ENCODE results near the gene B4GALNT3. TPM values are rescaled to one million over a fixed set of nuclear protein-coding genes. Genes with fewer than 3 reads are reported as not detected.

The B4GALNT3 gene
- total and polyA plus RNA-seq, 7 donors, result 0.21 to 4.0 (median 0.57) TPM

GRCh38 chr12:452667-453210 lies 7.0 kb upstream of the B4GALNT3 start:
- ATAC-seq (peak in 3 of 4 donors; percentile 33 to 65 (median 53)), DNase-seq (peak; percentile 22 to 69)
- intact Hi-C loops (cut with DNase I), result loop anchor here in 1 of 2 donors (5.0 kb wide), 1 partner anchor 50 kb away; no protein-coding TSS in a partner anchor
- Histone ChIP-seq H3K4me1 (no peaks in the 10 kb centered on the region), H3K9me3 (no peaks in the 10 kb centered on the region), H3K27ac (no peak overlapping the region), H3K27me3 (ENCODE audit: insufficient read depth in 3 of 3, low read length in 2 of 3) (no peaks in the 10 kb centered on the region), H3K36me3 (ENCODE audit: insufficient read depth in 1 of 2, low read depth in 1 of 2) (no peaks in the 10 kb centered on the region), H3K4me3 (no peak overlapping the region)
- no peak for TF ChIP-seq CTCF (IDR thresholded peaks at IDR 0.05)
- 50 to 70% (median 62%) methylated on average over 14 to 16 of the region's 25 CpGs for WGBS, 3 donors

GRCh38 chr12:454833-455232 lies 4.9 kb upstream of the B4GALNT3 start:
- Histone ChIP-seq H3K4me1 (peaks cover 5% of the 10 kb centered on the region), H3K36me3 (ENCODE audit: insufficient read depth in 1 of 2, low read depth in 1 of 2) (no peaks in the 10 kb centered on the region), H3K4me3 (no peak overlapping the region), H3K9me3 (no peaks in the 10 kb centered on the region), H3K27ac (no peak overlapping the region), H3K27me3 (ENCODE audit: insufficient read depth in 3 of 3, low read length in 2 of 3) (peaks cover 0 to 13% (median 6%) of the 10 kb centered on the region in 3 donors)
- no peak for DNase-seq
- intact Hi-C loops (cut with DNase I), result loop anchor here in 1 of 2 donors (2.0 to 5.0 kb wide), 2 partner anchors 47 to 90 kb away; no protein-coding TSS in a partner anchor
- ATAC-seq, result no peak
- no peak for TF ChIP-seq CTCF (IDR thresholded peaks at IDR 0.05)
- 49 to 74% (median 52%) methylated on average over 1 of the region's 1 CpG for WGBS, 3 donors

- intact Hi-C loops (cut with DNase I), result loop anchor here in 1 of 2 donors (2.0 kb wide), 1 partner anchor 89 kb away; no protein-coding TSS in a partner anchor
- H3K4me3 ChIP-seq, result no peak overlapping the region
- ATAC-seq, result no peak
- no peaks in the 10 kb centered on the region for H3K9me3 ChIP-seq
- peaks cover 5% of the 10 kb centered on the region for H3K4me1 ChIP-seq
- no peak overlapping the region for H3K27ac ChIP-seq
- peaks cover 0 to 17% (median 6%) of the 10 kb centered on the region in 3 donors for H3K27me3 ChIP-seq (ENCODE audit: insufficient read depth in 3 of 3, low read length in 2 of 3)
- no peaks in the 10 kb centered on the region for H3K36me3 ChIP-seq (ENCODE audit: insufficient read depth in 1 of 2, low read depth in 1 of 2)
- 58 to 72% (median 62%) methylated on average over 2 of the region's 2 CpGs for WGBS, 3 donors
- TF ChIP-seq CTCF (IDR thresholded peaks at IDR 0.05), result no peak
- no peak for DNase-seq
Measured at GRCh38 chr12:455821-456220, 3.9 kb upstream of the B4GALNT3 start.

GRCh38 chr12:457676-458075 lies 2.1 kb upstream of the B4GALNT3 start:
- no peak overlapping the region for H3K27ac ChIP-seq
- 94 to 97% (median 95%) methylated on average over 4 of the region's 4 CpGs for WGBS, 3 donors
- intact Hi-C loops (cut with DNase I), result no loop called here
- no peaks in the 10 kb centered on the region for H3K9me3 ChIP-seq
- H3K27me3 ChIP-seq (ENCODE audit: insufficient read depth in 3 of 3, low read length in 2 of 3), result peaks cover 0 to 22% (median 9%) of the 10 kb centered on the region in 3 donors
- ATAC-seq (no peak), DNase-seq (no peak)
- no peak for TF ChIP-seq CTCF (IDR thresholded peaks at IDR 0.05)
- H3K36me3 ChIP-seq (ENCODE audit: insufficient read depth in 1 of 2, low read depth in 1 of 2), result no peaks in the 10 kb centered on the region
- peaks cover 5% of the 10 kb centered on the region for H3K4me1 ChIP-seq
- no peak overlapping the region for H3K4me3 ChIP-seq

- intact Hi-C loops (cut with DNase I), result no loop called here
- no peak for TF ChIP-seq CTCF (IDR thresholded peaks at IDR 0.05)
- H3K9me3 ChIP-seq, result no peaks in the 10 kb centered on the region
- 63 to 75% (median 73%) methylated on average over 5 of the region's 5 CpGs for WGBS, 3 donors
- H3K36me3 ChIP-seq (ENCODE audit: insufficient read depth in 1 of 2, low read depth in 1 of 2), result no peaks in the 10 kb centered on the region
- H3K27ac ChIP-seq, result no peak overlapping the region
- peaks cover 5% of the 10 kb centered on the region for H3K4me1 ChIP-seq
- no peak for DNase-seq
- peak overlapping the region; percentile 69 for H3K4me3 ChIP-seq
- ATAC-seq, result no peak
- peaks cover 0 to 22% (median 9%) of the 10 kb centered on the region in 3 donors for H3K27me3 ChIP-seq (ENCODE audit: insufficient read depth in 3 of 3, low read length in 2 of 3)
Measured at GRCh38 chr12:459050-459429, 699 bp upstream of the B4GALNT3 start.
